Fibroblast of skin of scalp (primary cell): ENCODE measurements around the gene CISD3.
"Not testable (repeated sequence)": the region's sequence is repeated elsewhere in the genome, so short reads cannot be mapped to it uniquely, and the experiment has no call there.

ENCODE experiments used
- DNase-seq: peaks from one replicate; pipeline ENCODE4 v3.0.0-alpha.2; 2013

CISD3 gene

DNA sequence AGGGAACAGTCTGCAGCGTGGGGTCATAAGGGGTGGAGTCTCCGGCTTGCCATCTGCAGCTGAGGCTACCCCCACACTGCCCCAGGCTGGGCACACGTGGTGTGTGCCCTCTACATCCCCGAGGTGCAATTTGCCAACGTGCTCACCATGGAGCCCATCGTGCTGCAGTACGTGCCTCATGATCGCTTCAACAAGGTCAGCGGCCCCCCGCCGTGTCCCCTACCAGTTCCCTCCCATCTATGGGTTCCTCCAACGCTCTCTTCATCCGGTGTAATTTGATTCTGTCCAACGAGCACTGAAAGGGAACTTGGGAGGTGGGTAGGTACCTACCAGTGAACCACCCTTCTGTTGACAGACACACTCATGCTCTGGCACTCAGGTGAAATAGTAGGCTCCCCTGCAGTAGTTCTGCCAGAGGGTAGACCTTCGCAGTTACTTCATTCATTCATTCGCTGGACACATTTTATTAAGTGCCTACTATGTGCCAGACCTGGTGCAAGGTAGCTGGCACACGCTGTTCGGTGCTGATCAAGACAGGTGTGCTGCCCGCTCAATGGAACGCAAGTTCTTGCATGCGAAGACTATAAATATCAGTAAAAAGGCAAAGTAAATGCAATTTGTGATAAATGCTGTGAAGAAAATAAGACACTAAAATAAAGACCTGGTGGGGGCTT lies 22.3 kb upstream of the CISD3 start:
- no peak for DNase-seq

DNA sequence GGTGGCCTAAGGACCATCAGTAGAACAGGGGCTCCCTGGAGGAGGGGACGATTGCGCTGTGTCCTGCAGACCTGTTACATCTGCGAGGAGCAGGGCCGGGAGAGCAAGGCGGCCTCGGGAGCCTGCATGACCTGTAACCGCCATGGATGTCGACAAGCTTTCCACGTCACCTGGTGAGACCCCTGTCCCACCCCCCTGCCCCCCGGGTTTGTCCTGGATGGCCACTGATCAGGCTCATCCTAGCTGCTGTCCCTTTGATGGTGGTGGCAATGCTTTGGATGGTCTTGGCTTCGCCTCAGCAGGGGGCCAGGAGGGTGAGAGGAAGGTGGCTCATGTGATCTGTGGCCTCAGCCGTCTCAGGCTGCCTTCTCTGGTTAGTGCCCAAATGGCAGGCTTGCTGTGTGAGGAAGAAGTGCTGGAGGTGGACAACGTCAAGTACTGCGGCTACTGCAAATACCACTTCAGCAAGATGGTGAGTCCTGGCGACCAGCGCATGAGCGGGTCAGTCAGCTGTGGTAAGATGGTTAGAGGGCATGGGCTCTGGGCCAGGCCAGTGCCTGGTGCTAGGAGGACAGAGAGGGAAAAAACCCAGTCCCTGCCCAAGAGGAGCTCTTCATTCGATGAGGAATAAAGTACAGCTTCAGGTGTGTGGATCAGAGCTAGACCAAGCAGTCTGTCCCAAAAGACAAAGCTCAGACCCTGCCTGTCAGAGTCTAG lies 20.9 kb upstream of the CISD3 start:
- no peak for DNase-seq

- DNase-seq, result no peak
These were observed 20.1 kb upstream of the CISD3 start for GRCh38 chr17:38709864-38710603.

DNA sequence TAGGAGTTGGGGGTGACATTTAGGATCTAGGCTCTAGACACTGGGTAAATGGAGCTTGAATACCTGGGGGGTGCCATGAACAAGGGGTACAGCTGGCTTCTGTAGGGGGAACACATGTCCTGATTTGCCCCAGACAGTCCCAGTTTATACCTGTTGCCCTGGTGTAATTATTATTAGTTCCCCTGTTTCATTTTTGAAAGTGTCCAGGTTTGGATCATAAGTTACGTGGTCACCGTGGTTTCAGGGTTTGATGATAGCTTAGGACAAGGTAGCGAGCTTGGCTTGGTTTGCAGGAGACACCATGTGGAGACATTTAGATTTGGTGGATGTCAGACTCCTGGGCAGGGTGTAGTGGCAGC lies 19.6 kb upstream of the CISD3 start:
- no peak for DNase-seq

DNA sequence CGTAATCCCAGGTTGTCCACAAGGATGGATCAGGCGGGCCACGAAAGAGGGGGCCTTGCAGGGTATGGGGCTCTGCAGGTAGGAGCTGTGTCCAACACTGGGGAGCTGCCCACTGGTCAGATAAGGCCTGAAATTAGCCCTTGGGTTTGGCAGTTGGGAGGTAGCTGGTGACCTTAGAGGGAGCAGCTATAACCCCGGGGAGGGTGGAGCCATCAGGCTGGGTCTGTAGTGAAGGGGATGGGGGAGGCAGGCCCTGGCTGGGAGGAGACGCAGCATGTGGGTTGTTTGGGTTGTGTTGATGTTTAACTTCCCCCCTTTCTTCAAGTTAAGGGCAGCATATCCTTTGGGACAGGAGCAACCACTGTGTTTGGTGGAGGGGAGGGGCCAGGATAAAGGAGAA lies 19.2 kb upstream of the CISD3 start:
- DNase-seq, result no peak

- DNase-seq, result peak; percentile 61
These were observed 18.2 kb upstream of the CISD3 start for GRCh38 chr17:38711792-38712571.

DNA sequence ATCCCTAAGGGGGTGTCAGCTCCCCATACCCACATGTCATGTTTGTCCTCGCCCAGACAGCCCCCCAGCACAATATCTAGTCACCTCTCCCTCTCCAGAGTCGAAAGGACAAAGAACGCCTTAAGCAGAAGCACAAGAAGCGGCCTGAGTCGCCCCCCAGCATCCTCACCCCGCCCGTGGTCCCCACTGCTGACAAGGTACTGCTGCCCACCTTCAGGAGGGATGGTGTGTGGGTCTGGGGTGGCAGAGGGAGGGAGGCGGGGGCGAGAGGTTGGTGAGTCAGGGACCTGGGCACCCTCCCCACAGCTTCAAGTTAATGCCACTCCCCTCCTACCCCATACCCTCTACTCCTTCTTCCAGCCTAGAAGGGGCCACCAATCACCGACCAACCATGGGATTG lies 17.5 kb upstream of the CISD3 start:
- no peak for DNase-seq

- no peak for DNase-seq
These were observed 16.6 kb upstream of the CISD3 start for GRCh38 chr17:38713456-38714075.

DNA sequence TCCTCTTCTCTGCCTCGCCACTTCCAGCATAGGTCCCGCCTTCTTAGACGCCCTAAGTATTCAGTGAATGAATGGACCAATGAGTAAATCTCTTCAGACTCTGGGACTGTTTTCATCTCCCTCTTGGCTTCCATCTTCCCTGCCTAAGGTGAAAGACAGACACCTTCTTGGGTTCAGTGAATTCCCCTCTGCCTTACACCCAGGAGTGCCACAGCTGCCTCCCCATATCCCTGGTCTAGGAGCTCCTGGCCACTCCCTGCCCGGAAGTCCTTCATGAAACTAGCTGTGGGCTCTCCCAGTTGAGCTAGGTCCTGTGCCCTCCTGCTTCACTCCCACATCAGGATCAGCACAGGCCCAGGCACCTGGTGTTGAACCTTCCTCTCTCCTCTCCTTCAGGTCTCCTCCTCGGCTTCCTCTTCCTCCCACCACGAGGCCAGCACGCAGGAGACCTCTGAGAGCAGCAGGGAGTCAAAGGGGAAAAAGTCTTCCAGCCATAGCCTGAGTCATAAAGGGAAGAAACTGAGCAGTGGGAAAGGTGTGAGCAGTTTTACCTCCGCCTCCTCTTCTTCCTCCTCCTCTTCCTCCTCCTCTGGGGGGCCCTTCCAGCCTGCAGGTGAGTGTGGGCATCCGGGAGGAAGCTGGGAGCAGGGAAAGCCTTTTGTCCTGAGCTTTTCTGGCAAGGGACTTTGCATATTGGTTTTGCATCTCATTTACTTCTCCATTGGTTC lies 14.8 kb upstream of the CISD3 start:
- DNase-seq, result no peak

DNA sequence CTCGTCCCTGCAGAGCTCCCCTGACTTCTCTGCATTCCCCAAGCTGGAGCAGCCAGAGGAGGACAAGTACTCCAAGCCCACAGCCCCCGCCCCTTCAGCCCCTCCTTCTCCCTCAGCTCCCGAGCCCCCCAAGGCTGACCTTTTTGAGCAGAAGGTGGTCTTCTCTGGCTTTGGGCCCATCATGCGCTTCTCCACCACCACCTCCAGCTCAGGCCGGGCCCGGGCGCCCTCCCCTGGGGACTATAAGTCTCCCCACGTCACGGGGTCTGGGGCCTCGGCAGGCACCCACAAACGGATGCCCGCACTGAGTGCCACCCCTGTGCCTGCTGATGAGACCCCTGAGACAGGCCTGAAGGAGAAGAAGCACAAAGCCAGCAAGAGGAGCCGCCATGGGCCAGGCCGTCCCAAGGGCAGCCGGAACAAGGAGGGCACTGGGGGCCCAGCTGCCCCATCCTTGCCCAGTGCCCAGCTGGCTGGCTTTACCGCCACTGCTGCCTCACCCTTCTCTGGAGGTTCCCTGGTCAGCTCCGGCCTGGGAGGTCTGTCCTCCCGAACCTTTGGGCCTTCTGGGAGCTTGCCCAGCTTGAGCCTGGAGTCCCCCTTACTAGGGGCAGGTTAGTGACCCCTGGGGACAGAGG lies 13.7 kb upstream of the CISD3 start:
- no peak for DNase-seq

DNA sequence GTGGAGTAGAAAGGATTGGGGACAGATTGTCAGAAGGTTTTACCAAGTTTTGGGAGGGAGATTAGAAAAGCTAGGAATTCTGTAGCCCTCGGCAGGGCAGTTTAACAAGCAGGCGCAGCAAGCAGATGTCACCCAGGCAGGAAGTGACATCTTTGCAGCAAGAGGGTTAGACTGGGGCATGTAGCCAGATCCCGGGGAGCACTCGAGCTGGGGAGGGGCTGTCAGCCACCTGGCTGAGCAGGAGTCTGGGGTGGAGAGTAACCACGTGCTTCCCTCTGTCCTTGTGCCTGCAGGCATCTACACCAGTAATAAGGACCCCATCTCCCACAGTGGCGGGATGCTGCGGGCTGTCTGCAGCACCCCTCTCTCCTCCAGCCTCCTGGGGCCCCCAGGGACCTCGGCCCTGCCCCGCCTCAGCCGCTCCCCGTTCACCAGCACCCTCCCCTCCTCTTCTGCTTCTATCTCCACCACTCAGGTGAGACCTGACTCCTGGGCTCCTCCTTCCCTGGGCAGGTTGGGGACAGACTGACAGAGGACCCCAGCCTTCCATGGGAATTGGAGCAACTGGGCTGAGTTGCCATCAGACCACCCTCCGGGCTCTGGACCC lies 12.9 kb upstream of the CISD3 start:
- DNase-seq, result no peak

DNA sequence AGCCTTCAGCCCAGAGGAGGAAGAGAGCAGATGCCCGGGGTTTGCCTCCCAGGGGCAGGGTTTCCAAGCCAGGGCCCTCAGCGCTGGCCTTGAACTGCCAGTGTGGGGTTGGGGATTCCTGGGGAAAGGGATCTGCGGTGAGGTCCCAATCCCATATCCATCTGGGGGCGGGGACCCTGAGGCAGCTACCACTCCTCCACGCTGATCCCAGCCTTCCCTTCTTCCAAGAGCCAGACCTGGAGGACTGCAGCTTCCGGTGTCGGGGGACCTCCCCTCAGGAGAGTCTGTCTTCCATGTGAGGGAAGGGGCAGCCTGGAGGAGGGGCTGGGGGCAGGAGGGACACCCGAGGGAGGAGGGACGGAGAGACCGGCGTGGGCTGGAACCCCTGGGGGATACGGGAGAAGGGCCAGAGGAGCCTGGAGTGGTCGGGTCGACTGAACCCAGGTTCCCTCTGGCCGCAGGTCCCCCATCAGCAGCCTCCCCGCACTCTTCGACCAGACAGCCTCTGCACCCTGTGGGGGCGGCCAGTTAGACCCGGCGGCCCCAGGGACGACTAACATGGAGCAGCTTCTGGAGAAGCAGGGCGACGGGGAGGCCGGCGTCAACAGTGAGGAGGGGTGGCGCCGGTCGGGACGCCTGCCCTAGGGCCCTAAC lies 10.7 kb upstream of the CISD3 start:
- DNase-seq, result no peak

GRCh38 chr17:38719943-38720641 lies 10.0 kb upstream of the CISD3 start:
- no peak for DNase-seq

GRCh38 chr17:38720941-38721340 lies 9.2 kb upstream of the CISD3 start:
- DNase-seq, result no peak

DNA sequence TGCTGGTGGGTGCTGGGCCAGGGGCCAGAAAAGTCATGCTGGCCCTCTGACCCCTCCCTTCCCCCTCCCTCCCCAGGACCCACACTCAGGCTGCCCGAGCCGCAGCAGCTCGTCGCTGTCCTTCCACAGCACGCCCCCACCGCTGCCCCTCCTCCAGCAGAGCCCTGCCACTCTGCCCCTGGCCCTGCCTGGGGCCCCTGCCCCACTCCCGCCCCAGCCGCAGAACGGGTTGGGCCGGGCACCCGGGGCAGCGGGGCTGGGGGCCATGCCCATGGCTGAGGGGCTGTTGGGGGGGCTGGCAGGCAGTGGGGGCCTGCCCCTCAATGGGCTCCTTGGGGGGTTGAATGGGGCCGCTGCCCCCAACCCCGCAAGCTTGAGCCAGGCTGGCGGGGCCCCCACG lies 8.3 kb upstream of the CISD3 start:
- DNase-seq, result no peak

- peak; percentile 45 for DNase-seq
These were observed 5.7 kb upstream of the CISD3 start for GRCh38 chr17:38724337-38724988.

DNA sequence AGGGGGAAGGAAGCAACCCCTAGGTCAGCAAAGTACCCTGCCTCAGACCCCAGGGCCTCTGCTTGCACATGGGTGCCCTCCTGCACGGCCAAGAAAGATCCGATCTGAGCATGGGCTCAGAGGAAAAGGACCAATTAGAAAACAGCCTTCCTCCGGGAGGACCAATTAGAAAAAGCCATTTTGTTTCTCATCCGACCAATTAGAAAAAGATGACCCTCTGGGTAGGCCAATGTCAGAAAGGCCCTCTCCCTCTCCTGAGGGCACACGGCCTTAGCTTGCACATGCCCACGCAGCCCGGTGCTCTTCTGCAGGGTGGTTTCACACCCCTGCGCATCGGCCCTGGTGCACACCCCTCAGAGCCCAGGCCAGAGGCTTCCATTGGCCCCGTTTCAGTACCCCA lies 5.1 kb upstream of the CISD3 start:
- no peak for DNase-seq

DNA sequence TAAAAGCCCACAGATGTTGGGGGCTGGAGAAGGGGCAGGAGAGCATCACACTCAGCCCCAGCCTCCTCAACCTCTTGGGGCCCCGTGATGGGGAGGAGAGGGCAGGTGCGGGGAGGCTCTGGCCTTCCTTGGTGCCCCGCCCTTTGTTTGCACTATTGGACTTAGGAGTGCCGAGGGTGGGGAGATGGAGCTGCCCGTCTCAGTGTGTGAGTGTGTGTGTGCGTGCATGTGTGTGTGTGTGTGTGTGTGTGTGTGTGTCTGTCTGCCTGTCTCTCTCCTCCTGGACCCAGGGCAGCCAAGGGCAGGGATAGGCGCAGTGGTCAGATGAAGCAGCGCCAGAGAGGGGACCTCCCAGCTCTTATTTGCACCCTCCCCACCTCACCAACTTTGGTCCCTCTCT lies 4.0 kb upstream of the CISD3 start:
- not testable (repeated sequence) for DNase-seq

- DNase-seq, result no peak
These were observed 2.4 kb upstream of the CISD3 start for GRCh38 chr17:38727736-38728135.
